Dendritic cell treated with granulocyte-macrophage colony-stimulating factor and Interleukin-4, amounts not matched to agents 40 ng/mL and 50 ng/mL, for 4 days (primary cell): Measurements from ENCODE around the gene CD53.
A peak's percentile ranks its signal among the peaks of the same experiment; 100 is the strongest.
"Not testable (repeated sequence)": the region's sequence is repeated elsewhere in the genome, so short reads cannot be mapped to it uniquely, and the experiment has no call there.

Experiments used
- H3K27ac Mint-ChIP-seq: one replicate; pipeline ENCODE4 v1.8.0; 2022; ENCODE audit warnings: mild to moderate bottlenecking, mixed read lengths
- H3K27me3 Mint-ChIP-seq: one replicate; pipeline ENCODE4 v1.8.0; 2022; ENCODE audit warnings: mild to moderate bottlenecking, mixed read lengths
- H3K36me3 Mint-ChIP-seq: one replicate; pipeline ENCODE4 v1.8.0; 2022; ENCODE audit warnings: low read depth, mixed read lengths
- H3K4me1 Mint-ChIP-seq: one replicate; pipeline ENCODE4 v1.8.0; 2022; ENCODE audit warnings: low read depth, mixed read lengths
- H3K4me3 Mint-ChIP-seq: one replicate; pipeline ENCODE4 v1.8.0; 2022; ENCODE audit warnings: mild to moderate bottlenecking, moderate library complexity, mixed read lengths
- H3K9me3 Mint-ChIP-seq: one replicate; pipeline ENCODE4 v1.8.0; 2022; ENCODE audit warnings: mixed read lengths
- intact Hi-C: fragments of 100-400 bp; cut with micrococcal nuclease; formaldehyde crosslinking; loops from one replicate; pipeline ENCODE4 v1.15.0; 2022

The CD53 gene

GRCh38 chr1:110861942-110862341 lies 11.0 kb upstream of the CD53 start:
- H3K27ac Mint-ChIP-seq, H3K4me3 Mint-ChIP-seq, H3K36me3 Mint-ChIP-seq, intact Hi-C loops, H3K27me3 Mint-ChIP-seq: not testable (repeated sequence)
- Mint-ChIP-seq H3K9me3 (peaks cover 27% of the 10 kb centered on the region), H3K4me1 (peaks cover 15% of the 10 kb centered on the region)

DNA sequence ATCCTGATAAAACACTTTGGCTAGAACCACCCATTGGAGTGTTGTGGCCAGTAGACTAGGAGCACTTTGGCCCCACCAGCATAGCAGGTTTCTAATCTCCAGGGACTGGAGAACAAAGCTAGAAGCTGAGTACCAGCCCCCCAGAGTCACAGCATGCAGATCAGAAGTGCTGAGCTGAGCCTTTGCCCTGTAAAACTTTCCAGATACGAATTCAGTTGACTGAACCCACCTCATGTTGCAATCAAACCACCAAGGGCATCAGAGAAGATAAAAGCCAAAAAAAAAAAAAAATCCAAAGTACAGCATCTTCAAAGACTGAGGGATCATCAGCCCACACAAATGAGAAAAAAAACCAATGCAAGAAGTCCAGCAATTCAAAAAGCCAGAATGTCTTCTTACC lies 8.7 kb upstream of the CD53 start:
- intact Hi-C loops, result no loop called here
- Mint-ChIP-seq H3K9me3 (peaks cover 38% of the 10 kb centered on the region), H3K4me3 (no peak overlapping the region), H3K36me3 (no peaks in the 10 kb centered on the region), H3K4me1 (peaks cover 1% of the 10 kb centered on the region), H3K27me3 (no peaks in the 10 kb centered on the region), H3K27ac (no peak overlapping the region)

- intact Hi-C loops, result loop anchor here (5.0 to 10.0 kb wide), 3 partner anchors 91 to 254 kb away; partner anchors contain the start of gene LRIF1
- no peak overlapping the region for H3K4me3 Mint-ChIP-seq
- H3K4me1 Mint-ChIP-seq, result peaks cover 37% of the 10 kb centered on the region
- no peaks in the 10 kb centered on the region for H3K27me3 Mint-ChIP-seq
- peak overlapping the region; percentile 94 for H3K27ac Mint-ChIP-seq
- peaks cover 17% of the 10 kb centered on the region for H3K9me3 Mint-ChIP-seq
- peaks cover 28% of the 10 kb centered on the region for H3K36me3 Mint-ChIP-seq
These were observed 2.1 kb upstream of the CD53 start for GRCh38 chr1:110870721-110871388.

- peak overlapping the region; percentile 94 for H3K27ac Mint-ChIP-seq
- peak overlapping the region; percentile 94 for H3K4me3 Mint-ChIP-seq
- H3K27me3 Mint-ChIP-seq, result no peaks in the 10 kb centered on the region
- H3K4me1 Mint-ChIP-seq, result peaks cover 45% of the 10 kb centered on the region
- intact Hi-C loops, result loop anchor here (5.0 to 10.0 kb wide), 3 partner anchors 90 to 252 kb away; partner anchors contain the start of gene LRIF1
- H3K36me3 Mint-ChIP-seq, result peaks cover 30% of the 10 kb centered on the region
- H3K9me3 Mint-ChIP-seq, result peaks cover 7% of the 10 kb centered on the region
These were observed 593 bp upstream of the CD53 start for GRCh38 chr1:110872366-110872744.

DNA sequence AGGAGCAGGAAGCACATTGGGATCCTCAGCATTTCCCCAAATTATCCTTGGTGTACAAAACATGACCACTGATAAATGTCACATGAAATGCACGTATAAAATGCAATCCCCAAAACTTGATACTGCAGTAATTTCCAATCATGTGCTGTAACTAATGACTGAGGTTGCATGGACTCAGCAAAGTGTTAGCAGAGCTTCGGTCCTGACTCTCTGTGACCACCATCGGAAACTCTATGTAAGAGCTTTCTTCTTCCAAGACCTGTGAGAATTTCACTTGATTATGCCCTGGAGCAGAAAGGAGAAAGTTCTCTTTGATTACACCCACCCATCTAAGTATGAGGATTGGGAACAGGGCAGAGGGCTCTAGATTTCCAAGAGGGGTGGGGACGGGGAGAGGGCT lies 908 bp downstream of the CD53 start:
- Mint-ChIP-seq H3K27me3 (no peaks in the 10 kb centered on the region), H3K9me3 (no peaks in the 10 kb centered on the region), H3K27ac (peak overlapping the region; percentile 94), H3K4me1 (peaks cover 54% of the 10 kb centered on the region), H3K36me3 (peaks cover 39% of the 10 kb centered on the region), H3K4me3 (peak overlapping the region; percentile 94)
- intact Hi-C loops, result loop anchor here (5.0 to 10.0 kb wide), 3 partner anchors 88 to 251 kb away; partner anchors contain the start of gene LRIF1

DNA sequence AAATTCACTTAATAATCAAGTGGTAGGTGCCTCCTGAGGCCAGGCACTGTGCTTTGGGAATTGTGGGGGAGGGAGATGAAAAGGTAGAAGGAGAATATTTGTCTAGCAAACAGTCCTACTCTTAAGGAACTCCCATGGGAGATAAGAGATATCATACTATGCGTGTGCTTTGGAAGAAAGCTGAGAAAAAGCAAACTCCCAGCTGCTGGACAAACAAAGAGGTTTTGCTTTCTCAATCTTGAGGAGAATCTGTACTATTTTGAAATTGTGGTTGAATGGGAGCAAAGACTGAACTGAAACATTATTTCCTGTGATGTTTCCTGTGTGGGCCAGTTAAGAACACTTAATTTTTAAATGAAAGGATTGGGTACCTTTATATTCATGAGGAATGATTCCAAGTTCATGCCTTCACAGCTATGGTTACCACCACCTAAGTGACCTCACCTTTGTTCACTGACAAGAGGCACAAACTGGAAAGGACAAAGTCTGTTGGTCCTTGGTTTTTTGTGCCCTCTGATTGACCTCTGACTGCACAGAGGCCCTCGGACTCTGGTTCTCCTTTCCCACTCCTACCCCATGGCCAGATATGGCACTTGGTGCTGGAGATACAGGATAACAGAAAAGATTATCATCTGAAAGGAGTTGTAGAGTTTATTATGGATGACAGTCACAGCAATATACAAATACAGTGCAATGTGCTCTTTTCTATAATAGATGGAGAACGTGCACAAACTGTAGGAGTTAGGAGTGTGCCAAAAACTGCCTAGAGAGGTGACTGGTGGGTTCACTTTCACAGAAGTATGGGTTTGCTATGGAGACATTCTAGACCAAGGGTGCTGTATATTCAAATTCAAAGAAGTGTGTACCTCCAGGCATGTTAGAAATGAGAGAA lies 1.6 kb downstream of the CD53 start:
- intact Hi-C loops, result loop anchor here (5.0 to 10.0 kb wide), 3 partner anchors 88 to 250 kb away; partner anchors contain the start of gene LRIF1
- H3K27me3 Mint-ChIP-seq, result no peaks in the 10 kb centered on the region
- H3K4me3 Mint-ChIP-seq, result peak overlapping the region; percentile 94
- H3K4me1 Mint-ChIP-seq, result peaks cover 54% of the 10 kb centered on the region
- H3K9me3 Mint-ChIP-seq, result no peaks in the 10 kb centered on the region
- peaks cover 39% of the 10 kb centered on the region for H3K36me3 Mint-ChIP-seq
- peak overlapping the region; percentile 94 for H3K27ac Mint-ChIP-seq

DNA sequence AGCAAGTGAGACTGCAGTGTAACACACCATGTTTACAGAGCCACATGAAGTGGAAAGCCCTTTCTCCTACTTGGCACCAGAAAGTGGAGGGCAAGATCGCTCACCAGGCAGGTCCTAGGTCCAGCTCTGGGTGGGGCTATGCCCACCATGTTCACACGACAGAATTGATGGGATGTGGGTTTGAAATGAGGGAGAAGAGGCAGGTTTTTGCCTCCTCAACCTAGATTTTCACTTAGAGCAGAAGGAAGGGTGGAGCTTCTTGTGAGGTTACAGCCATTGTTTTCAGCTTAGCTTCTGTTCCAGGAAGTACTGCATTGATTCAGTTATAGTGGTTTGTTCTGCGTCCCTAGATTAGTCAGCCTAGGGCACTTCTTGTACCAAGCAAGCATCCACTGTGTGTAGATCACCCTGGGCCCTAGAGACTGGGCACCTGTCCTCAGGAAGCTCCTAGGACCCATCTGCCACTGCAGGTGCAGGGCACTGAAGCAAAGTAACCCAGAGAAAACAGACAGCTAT lies 2.3 kb downstream of the CD53 start:
- H3K4me1 Mint-ChIP-seq, result peaks cover 59% of the 10 kb centered on the region

GRCh38 chr1:110876748-110877341 lies 3.9 kb downstream of the CD53 start:
- Mint-ChIP-seq H3K27ac (peak overlapping the region; percentile 64), H3K4me1 (peaks cover 59% of the 10 kb centered on the region), H3K9me3 (no peaks in the 10 kb centered on the region), H3K4me3 (peak overlapping the region; percentile 57), H3K36me3 (peaks cover 52% of the 10 kb centered on the region), H3K27me3 (no peaks in the 10 kb centered on the region)
- intact Hi-C loops, result loop anchor here (10.0 kb wide), 1 partner anchor 248 kb away; no protein-coding TSS in a partner anchor

More for the DNA sequence above, 2.3 kb downstream of the CD53 start:
- intact Hi-C loops, result loop anchor here (10.0 kb wide), 1 partner anchor 250 kb away; no protein-coding TSS in a partner anchor
- H3K9me3 Mint-ChIP-seq, result no peaks in the 10 kb centered on the region
- peak overlapping the region; percentile 94 for H3K27ac Mint-ChIP-seq
- H3K36me3 Mint-ChIP-seq, result peaks cover 43% of the 10 kb centered on the region
- peak overlapping the region; percentile 94 for H3K4me3 Mint-ChIP-seq
- no peaks in the 10 kb centered on the region for H3K27me3 Mint-ChIP-seq

DNA sequence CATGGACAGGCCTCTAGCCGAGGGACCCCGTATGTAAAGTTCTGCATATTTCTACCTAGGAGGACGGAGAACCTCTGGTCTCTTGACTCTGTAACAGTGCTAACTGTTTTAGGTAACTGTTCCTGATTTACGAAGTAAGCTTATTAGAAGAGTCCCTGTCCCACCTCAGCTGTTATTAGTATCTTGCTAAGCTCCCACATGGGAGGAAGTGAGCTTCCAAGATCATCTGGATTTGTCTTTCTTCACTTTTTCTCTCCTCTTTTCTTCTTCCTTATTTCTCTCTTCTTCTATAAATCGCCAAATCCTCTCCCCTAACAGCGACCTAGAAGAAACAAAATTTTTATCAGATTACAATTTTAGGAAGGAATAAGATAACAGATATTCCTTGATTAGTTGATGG lies 4.4 kb downstream of the CD53 start:
- no peaks in the 10 kb centered on the region for H3K27me3 Mint-ChIP-seq
- H3K4me3 Mint-ChIP-seq, result peak overlapping the region; percentile 57
- no peaks in the 10 kb centered on the region for H3K9me3 Mint-ChIP-seq
- peaks cover 52% of the 10 kb centered on the region for H3K36me3 Mint-ChIP-seq
- intact Hi-C loops, result loop anchor here (10.0 kb wide), 1 partner anchor 247 kb away; no protein-coding TSS in a partner anchor
- H3K27ac Mint-ChIP-seq, result peak overlapping the region; percentile 64
- H3K4me1 Mint-ChIP-seq, result peaks cover 59% of the 10 kb centered on the region

- H3K27ac Mint-ChIP-seq, result peak overlapping the region; percentile 64
- peaks cover 55% of the 10 kb centered on the region for H3K4me1 Mint-ChIP-seq
- intact Hi-C loops, result loop anchor here (10.0 kb wide), 1 partner anchor 247 kb away; no protein-coding TSS in a partner anchor
- peak overlapping the region; percentile 57 for H3K4me3 Mint-ChIP-seq
- H3K36me3 Mint-ChIP-seq, result peaks cover 52% of the 10 kb centered on the region
- no peaks in the 10 kb centered on the region for H3K27me3 Mint-ChIP-seq
- H3K9me3 Mint-ChIP-seq, result no peaks in the 10 kb centered on the region
These were observed 4.8 kb downstream of the CD53 start for GRCh38 chr1:110877776-110878175.

GRCh38 chr1:110878591-110878990 lies 5.6 kb downstream of the CD53 start:
- no peaks in the 10 kb centered on the region for H3K27me3 Mint-ChIP-seq
- H3K9me3 Mint-ChIP-seq, result no peaks in the 10 kb centered on the region
- H3K27ac Mint-ChIP-seq, result no peak overlapping the region
- H3K4me1 Mint-ChIP-seq, result peaks cover 59% of the 10 kb centered on the region
- intact Hi-C loops, result loop anchor here (10.0 kb wide), 1 partner anchor 246 kb away; no protein-coding TSS in a partner anchor
- H3K36me3 Mint-ChIP-seq, result peaks cover 44% of the 10 kb centered on the region
- no peak overlapping the region for H3K4me3 Mint-ChIP-seq

DNA sequence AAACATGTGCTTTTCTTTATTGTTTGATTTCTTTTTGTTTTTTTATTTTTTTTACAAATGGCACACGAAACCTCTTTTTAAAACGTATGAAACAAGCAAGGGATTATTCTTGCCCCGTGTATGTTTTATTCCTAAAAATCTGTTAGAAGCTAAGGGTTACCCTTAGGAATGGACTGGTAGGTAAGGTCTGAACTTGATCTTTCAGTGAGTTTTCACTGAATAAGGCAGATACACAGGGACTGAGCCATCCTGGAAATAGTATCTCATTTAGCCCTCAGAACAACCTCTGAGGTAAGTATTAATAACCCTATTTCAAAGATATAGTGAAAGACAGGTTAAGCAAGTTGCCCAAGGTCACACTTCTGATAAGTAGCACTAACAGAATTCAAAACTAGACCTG lies 6.0 kb downstream of the CD53 start:
- H3K9me3 Mint-ChIP-seq, result no peaks in the 10 kb centered on the region
- H3K27ac Mint-ChIP-seq, result peak overlapping the region; percentile 86
- H3K27me3 Mint-ChIP-seq, result no peaks in the 10 kb centered on the region
- peaks cover 63% of the 10 kb centered on the region for H3K4me1 Mint-ChIP-seq
- intact Hi-C loops, result loop anchor here (10.0 kb wide), 1 partner anchor 246 kb away; no protein-coding TSS in a partner anchor
- peaks cover 43% of the 10 kb centered on the region for H3K36me3 Mint-ChIP-seq
- H3K4me3 Mint-ChIP-seq, result no peak overlapping the region
